Measurements from ENCODE around the gene ANTKMT.

ANTKMT gene

DNA sequence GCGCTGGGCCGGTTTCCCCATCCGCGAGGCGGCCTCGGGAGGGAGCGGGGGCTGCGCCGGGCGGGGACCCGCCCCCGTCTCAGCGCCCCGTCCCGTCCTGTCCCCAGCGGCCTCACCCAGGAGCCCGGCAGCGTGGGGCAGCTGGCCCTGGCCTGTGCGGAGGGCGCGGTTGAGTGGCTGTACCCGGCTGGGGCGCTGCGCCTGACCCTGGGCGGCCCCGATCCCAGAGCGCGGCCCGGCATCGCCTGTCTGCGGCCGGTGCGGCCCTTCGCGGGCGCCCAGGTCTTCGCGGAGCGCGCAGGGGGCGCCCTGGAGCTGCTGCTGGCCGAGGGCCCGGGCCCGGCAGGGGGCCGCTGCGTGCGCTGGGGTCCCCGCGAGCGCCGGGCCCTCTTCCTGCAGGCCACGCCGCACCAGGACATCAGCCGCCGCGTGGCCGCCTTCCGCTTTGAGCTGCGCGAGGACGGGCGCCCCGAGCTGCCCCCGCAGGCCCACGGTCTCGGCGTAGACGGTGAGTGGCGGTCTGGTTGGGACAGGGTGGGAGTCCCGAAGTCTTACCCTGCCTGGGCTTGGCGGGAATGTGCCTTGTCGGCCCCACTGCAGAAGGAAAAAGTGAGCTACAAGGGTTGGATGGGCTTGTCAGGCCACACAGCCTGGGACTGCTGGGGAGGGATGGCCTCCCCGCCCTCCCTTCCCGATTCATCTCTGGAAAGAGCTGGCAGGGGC, 5.3 kb upstream of the ANTKMT start:
- peak in 3 of 14 donors; percentile 58 to 71 (median 66) for DNase-seq

DNA sequence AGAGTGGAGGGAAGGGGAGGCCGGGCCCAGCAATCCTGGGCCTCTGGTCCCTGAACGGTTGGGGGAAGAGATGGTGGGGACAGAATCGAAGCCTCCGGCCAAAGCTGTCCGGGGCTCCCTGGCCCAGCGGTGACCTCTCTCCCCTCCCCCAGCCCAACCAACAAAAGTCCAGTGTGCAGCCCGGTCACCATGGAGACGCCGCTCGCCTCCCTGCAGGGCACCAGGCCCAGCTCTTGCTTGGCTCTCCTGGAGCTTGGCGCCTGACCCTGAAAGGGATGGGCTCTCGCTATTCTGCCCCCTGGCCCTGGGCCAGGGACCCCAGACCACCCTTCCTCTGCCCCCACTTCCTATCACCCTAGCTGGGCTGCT, 4.8 kb upstream of the ANTKMT start:
- peak in 13 of 14 donors; percentile 51 to 91 (median 82) for DNase-seq

DNA sequence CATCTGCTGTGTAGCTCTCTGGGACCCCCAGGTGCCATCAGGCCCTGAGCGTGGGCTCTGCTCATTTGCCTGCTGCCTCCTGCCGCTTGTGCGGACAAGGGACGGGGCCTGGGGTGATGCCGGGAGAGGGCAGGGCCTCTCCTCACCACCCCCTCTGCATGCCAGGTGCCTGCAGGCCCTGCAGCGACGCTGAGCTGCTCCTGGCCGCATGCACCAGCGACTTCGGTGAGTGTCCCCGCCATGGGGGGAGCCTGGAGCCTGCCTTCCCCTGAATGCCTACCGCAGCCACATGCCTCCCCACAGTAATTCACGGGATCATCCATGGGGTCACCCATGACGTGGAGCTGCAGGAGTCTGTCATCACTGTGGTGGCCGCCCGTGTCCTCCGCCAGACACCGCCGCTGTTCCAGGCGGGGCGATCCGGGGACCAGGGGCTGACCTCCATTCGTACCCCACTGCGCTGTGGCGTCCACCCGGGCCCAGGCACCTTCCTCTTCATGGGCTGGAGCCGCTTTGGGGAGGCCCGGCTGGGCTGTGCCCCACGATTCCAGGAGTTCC, 4.1 kb upstream of the ANTKMT start:
- DNase-seq = peak in 2 of 14 donors; percentile 25 to 65

DNA sequence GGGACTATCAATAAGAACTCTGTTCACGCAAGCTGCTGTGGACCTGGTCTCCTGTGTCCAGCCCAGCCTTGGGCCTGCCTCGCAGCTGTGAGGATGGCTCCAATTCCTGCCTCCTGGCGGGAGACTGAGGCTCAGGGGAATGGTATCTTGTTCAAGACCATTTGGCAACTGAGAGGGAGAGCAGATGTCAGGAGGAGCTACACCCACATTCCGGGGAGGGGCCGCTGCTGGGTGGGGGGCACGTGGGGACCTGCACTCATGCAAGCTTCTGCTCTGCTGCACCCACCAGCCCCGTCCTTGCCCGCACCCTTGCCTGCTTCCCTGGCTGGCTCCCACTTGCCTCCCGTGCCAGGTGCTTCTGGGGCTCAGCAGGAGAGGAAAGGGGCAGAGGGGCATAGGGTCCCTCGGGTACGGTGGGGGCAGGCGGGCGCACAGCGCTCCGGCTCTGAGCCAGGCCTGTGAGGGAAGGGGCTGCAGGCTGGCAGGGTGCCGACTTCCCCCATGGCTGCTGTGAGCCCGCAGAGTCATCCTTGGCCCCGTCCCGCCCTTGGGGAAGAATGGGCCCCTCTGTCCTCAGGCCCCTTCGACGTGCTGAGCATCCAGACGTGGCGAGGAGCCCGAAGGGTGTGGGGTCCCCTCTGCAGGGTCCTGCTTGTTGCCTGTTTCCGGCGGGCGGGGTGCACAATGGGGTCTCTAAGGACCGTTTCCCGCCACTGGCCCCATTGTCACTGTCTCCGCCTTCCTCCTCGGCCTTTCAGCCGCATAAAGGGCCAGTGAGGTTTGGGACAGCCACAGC, 3.3 kb upstream of the ANTKMT start:
- DNase-seq = peak in 2 of 14 donors; percentile 38 to 49

DNA sequence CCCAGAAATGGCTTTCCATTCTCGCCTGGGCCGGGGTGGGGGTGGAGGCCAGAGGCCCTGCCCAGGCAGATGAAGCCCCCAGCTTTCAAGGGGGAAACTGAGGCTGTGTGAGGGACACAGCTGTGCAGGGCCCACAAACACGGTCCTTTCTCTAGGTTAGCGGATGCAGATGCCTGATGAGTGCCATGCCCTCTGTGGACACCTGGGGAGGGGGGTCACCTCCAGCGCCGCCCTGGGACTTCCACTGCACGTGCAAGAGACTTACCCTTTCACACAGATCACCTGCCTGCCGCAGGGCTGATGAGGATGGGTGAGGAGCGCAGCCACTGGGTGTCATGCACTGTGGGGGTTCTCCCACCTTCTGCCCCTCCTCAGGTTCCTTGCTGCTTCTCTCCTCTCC, 2.6 kb upstream of the ANTKMT start:
- no peak for DNase-seq

DNA sequence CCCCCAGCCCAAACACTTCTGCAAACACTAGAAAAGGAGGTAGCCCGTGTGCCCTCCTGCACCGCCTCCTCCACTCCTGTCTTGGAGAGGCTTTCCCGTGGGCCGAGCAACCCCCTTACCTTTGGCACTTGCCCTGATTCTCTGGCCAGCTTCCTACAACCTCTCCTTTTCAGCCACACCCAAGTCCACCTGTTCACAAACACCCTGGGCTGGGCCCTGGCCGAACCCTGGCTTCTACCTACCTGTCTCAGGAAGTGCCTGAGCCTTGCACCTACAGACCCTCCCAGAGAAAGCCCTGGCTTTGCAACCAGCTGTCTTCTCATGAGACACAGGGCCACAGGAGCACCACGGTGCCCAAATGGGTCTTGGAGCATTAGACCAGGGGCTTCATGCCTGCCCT, 2.0 kb upstream of the ANTKMT start:
- no peak for DNase-seq

DNA sequence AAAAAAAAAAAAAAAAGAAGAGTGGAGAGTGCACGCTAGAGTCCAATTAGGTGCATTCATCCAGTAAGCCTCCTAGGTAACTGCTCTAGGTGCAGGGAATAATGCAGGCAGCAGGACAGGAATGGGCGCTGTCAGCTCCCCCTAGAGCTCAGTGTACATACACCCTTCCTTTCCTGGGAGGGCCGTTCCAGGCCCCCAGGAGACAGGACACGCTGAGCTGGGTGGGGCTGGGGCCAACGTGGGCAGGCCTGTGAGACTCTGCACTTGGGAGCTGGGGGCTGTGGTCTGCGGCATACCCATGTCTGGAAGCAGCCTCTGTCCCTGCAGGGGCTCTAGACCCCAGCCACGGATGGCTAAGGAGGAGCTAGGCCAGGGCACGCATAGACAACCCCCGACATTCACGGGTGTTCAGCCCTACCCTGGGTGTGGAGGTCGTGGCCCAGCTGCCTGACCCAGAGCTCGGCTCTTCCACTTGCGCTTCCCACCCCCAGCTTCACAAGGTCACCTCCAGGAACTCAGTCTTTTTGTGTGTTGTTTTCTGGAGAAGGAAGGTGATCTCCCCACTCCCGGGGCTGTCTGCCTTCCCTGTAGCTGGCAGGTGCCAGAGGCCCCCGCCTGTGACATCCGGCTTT, 1.0 kb upstream of the ANTKMT start:
- DNase-seq = peak in 2 of 14 donors; percentile 50 to 60

DNA sequence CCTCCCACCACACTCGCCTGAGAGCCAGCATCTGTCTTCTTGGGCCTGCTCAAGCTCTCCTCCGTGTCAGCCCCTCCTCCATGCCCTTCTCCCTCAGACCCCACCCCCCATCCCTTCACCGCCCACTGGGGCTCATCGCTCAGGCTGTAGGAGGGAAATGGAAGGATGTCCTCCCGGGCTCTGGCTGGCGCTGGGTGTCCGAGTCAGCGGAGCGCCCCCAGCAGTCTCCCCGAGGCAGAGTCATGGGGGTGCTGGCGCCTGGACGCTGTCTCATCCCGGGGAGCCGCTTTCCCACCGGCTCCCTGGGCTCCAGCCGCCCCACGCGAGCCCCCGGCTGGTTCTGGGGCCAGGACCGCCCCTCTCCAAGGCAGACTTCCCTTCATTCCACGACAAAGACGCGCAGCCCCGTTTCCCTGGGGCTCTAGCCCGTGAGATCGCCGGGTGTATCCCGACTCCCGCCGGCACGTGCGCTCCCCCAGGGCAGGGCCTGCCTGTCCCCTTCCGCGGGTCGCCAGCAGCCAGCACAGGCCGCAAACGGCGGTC, 428 bp upstream of the ANTKMT start:
- peak in 11 of 14 donors; percentile 48 to 89 (median 68) for DNase-seq

DNA sequence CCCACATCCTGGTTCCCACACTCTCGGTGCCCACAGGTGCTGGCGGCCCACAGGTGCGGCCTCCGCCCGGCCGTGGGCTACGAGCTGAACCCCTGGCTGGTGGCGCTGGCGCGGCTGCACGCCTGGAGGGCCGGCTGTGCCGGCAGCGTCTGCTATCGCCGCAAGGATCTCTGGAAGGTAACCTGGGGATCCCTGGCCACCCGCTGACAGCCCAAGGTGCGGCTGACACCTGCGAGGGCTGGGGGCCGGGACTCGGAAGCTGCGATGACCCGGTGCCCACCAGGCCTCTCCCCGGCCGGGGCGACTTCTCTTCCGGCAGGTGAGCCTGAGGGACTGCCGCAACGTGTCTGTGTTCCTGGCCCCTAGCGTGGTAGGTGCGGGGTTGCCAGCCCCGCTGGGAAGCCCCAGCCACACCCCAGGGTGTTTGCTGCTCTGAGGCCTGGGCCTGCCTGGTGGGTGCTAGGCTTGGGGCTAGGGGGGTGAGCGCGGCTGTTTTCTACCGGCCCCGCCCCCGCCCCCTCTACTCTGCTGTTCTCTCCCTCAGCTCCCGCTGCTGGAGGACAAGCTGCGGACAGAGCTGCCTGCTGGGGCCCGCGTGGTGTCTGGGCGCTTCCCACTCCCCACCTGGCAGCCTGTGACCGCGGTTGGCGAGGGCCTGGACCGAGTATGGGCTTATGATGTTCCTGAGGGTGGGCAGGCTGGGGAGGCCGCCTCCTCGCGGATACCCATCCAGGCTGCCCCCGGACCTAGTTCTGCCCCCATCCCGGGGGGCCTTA, 1.0 kb downstream of the ANTKMT start:
- no peak for DNase-seq

DNA sequence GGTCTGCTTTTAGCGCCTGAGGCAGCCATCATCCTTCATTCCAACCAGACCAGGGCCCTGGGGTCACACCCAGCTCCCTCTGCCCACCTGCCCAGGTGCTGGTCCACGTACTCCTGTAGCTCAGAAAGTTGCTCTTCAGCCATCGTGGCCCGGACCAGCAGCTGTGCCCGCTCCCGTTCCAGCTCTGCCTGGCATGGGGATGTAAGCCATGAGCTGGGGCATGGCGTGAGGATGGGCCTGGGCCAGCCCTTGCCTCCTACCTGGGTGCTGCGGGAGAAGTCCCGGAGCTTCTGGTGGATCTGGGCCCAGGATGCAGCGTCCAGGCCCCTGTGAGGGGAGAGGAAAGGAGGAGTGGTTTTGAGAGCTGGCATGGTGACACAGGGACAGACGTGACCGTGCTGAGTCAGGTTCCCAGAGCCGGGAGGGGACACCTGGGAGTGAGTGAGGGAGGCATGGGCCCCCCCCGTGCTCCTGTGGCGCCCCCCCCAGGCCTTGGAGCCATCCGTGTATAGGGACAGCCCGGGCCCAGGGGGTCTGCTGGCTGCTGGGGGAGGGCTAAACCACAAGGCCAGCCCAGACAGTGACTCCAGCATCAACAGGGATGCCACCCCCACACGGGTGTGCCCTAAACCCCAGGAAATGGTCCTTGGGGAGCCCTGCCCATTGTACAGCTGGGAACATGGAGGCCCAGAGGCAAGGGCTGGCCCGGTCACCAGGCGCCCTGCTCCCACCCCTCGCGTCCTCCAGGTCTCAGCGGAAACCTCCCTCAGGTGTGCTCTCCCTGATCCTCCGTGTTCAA, 2.1 kb downstream of the ANTKMT start:
- no peak for DNase-seq

DNA sequence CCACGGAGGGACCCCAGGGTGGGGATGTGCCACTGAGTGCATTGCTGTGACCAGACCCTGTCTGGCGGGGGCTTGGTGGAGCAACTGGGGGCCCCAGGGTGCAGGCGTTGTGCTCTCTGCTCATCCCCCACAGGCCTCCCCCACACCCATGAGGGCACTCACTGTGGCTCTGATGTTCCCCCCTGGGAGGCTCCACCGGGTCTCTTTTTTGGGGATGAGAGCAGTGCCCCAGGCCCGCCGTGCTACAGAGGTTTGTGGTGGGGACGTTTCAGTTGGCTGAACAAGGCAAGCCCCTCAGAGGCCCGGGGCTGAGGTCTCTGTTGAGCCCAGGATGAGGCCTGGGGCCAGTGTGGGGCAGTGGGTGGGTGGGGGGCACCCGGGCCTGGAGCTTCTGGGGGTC, 2.7 kb downstream of the ANTKMT start:
- DNase-seq = no peak

DNA sequence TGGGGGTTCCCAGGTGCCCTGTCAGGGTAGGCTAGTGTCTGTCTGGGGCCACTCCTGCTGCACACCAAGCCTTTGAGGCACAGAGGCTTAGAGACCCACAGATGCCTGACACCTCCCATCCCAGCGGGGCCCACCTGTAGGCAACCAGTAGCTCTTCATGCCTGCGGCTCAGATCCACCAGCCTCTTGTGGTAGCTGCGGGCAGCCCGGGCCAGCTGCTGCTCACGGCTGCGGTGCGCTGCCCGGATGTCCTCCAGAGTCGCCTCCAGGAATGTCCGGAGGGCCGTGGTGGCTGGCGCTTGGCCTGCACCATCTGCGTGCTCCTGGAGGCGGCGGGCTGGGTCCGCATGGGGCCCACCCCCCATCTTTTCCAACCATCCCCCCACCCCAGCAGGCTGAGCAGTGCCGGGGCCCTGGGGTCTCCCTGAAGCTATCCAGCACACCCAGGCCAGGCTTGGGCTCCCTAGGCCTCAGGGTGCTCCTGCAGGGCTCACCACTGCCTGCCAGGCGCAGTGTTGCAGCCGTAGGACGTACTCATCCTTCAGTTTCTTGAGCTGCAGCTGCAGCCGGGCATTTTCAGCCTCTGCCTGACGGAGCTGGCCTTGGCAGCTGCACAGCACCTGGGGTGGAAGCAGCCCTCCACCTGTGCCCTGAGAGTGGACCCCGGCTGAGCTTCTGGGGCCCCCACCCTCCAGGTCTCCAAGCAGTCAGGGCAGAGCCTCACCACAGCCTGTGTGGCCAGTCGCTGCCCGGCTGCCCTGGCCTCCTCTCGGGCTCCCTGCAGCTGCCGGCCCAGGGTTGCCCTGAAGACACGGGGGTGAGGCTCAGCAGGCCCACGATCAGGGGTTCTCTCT, 3.5 kb downstream of the ANTKMT start:
- no peak for DNase-seq

DNA sequence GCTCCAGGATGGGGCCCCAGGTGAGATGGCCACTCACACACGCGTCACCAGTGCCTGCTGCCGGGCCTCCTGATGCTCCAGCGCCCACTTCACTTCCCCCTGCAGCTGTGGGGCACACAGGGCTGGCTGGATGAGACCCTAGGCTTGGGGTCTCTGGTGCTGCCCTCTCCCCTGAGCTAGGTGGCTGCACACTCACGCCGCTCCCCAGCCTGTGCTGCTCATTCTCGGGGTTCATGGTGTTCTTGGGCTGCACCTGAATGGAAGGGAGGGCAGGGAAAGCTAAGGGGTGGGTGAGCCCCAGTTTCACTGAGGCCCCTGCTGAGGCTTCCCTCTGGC, 4.1 kb downstream of the ANTKMT start:
- no peak for DNase-seq

DNA sequence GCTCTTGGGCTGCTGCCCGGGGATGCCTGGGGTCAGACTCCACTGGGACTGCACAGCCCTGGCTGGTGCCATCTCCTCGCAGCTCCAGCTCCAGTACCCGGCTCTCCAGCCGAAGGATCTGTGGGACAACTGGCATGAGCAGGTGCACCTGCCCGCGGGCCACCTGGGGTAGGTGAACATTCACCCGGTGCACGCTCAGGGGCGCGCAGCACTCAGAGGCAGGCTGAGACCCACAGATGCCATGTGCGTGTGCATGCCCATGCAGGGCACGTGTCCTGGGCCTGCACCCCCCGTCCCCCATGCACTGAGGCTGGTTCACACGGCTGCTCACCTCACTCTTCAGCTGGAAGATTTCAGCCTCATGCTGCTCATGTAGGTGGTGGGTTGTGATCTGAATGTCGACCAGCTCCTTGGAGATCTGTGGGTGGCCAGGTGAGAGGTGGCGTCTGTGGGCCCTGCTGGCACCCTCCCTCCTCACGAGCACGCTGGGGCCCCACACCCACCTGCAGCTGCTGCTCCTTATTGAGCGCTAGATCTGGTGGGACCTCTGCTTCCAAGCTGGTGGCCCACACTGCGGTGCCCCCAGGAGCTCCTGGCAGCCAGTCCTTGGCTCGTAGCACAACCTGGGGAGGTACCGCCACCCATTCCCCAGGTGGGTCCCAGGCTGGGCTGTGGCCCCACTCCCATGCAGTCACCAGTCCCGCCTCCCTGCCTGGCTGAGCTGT, 4.7 kb downstream of the ANTKMT start:
- DNase-seq = no peak

DNA sequence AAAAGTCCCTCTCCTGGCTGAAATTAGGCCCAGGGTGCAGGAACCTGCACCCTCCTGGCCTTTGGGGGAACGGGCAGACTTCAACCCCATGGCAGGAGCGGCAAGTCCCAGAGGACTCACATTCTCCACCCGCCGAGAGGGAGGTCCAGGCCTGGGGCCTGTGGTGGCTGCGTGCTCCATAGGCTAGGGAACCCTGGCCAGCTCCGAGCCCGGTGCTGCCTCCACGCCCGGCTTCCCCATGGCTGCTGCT, 5.2 kb downstream of the ANTKMT start:
- DNase-seq = no peak

DNA sequence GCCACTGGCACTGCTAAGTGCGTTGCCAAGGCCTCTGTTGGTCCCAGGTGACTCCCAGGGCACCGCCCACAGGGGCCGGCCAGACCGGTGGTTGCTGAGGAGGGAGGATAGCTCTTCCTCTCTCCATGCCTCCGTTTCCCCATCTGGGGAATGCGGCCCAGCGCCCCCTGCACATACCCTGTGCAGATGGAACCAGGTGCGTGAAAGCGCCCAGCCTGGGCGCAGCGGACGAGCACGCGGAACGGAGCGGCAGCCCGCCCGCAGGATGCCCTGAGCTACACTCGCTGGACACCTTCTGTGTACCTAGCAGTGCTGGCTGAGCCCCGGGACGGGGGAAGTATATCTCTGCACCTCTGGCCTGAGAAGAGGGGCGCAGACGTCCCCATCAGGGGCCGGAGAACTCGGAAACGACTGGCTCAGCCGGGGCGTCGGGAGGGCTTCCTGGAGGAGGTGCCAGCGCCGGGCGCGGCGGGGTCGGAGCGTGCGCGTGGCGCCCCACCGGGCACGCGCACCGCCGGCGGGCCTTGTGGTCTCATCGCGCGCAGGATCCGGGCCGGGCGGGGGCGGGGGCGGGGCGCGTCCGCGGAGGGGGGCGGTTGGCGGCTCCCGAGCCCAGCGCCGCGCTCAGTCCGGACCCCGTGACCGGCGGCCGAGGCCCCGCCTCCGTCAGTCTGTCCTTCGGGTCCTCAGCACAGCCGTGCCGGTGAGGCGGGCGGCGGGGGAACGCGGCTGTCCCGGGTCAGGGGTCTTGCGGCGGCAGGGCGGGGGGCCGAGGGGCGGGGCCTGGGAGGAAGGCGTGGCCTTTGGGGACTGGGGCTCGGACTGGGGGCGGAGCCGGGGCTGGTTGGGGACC, 5.7 kb downstream of the ANTKMT start, which contains the start of the genes CCDC78 and HAGHL:
TSS of gene CCDC78 (minus strand) at position 6 of the 853 bp plus-strand sequence. CDS start 76 bp downstream, outside the sequence.
TSS of gene HAGHL (plus strand) at position 669 of the 853 bp plus-strand sequence. CDS start 404 bp downstream, outside the sequence.
- DNase-seq = peak in 11 of 14 donors; percentile 29 to 82 (median 58)

DNA sequence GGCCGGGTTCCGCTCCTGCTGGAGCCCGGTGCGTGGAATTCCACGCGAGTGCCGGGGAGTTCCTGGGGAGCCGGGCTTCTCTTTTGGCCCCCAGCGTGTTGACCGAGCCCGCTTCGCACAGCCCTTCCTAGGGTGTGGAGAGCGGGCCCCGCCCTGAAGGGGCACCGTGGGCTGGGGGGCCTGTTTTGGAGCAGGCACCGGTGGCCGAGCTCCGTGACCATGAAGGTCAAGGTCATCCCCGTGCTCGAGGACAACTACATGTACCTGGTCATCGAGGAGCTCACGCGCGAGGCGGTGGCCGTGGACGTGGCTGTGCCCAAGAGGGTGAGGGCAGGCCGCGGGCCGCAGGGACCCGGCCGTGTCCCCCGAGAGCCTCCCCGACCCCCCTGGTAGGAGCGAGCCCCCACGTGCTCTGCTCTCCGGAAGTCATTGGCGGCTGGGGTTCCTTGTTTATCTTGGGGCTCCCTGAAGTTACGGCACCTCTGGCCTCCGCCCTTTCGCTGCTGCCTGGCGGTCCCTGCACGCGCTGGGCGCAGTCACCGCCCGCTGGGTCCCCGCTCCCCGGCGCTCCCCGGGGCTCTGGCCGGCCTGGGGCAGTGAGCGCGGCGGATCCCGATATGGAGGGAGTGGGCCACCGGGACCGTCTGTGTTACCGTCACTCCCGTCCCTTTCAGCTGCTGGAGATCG, 6.5 kb downstream of the ANTKMT start:
- DNase-seq = no peak

Measured in C1 segment of cervical spinal cord (tissue), 14 donors.